ENCODE measurements around the gene CIB4.

Gene CIB4

GRCh38 chr2:26653207-26654060 lies 12.3 kb upstream of the CIB4 start:
- Histone ChIP-seq H4K8ac (ENCODE audit: low read depth, low read length) (no peak overlapping the region), H3K36me3 (replicated peaks in 1 of 2; ENCODE audit: control insufficient read depth in 2 of 2, insufficient read depth in 2 of 2, low read length in 2 of 2) (no peaks in the 10 kb centered on the region), H2BK12ac (ENCODE audit: low read length) (no peak overlapping the region), H3K79me1 (ENCODE audit: low read depth, low read length) (no peaks in the 10 kb centered on the region), H2AFZ (ENCODE audit: low read length) (peak overlapping the region; percentile 66), H3K4me3 (ENCODE audit: low read length in 2 of 2) (no peak overlapping the region), H3K9ac (ENCODE audit: low read depth, low read length, poor library complexity) (peak overlapping the region; percentile 18), H3K14ac (ENCODE audit: low read length) (peak overlapping the region; percentile 42), H3K27me3 (ENCODE audit: control insufficient read depth in 3 of 3, insufficient read depth in 3 of 3, low read depth in 1 of 3, low read length in 3 of 3) (no peaks in the 10 kb centered on the region), H2BK15ac (ENCODE audit: low read length) (no peak overlapping the region), H3K4me2 (ENCODE audit: insufficient read depth, low read length, poor library complexity, severe bottlenecking) (no peak overlapping the region), H3K27ac (replicated peaks; ENCODE audit: low read length) (no peak overlapping the region), H3K4ac (ENCODE audit: low read length) (no peak overlapping the region), H2AK5ac (ENCODE audit: low read depth, low read length) (peak overlapping the region; percentile 47), H3K23ac (ENCODE audit: low read depth, low read length, poor library complexity) (peak overlapping the region; percentile 10), H2BK5ac (ENCODE audit: low read length) (peak overlapping the region; percentile 84), H3K18ac (ENCODE audit: low read length) (peak overlapping the region; percentile 41), H2BK120ac (ENCODE audit: low read depth, low read length) (peak overlapping the region; percentile 24), H3K9me3 (replicated peaks in 1 of 2; ENCODE audit: control insufficient read depth in 2 of 2, insufficient read depth in 1 of 2, low read depth in 1 of 2, low read length in 2 of 2) (peaks cover 0 to 3% of the 10 kb centered on the region in 2 donors), H3K4me1 (ENCODE audit: control insufficient read depth in 2 of 2, insufficient read depth in 1 of 2, low read depth in 1 of 2, low read length in 2 of 2) (peaks cover 0 to 9% of the 10 kb centered on the region in 2 donors), H4K91ac (ENCODE audit: low read depth, low read length, poor library complexity) (no peak overlapping the region)
- WGBS, 2 donors (ENCODE audit: extremely low coverage in 2 of 2, insufficient read length in 2 of 2, insufficient replicate concordance in 1 of 2), result no CpG with 5 or more reads among the region's 13 CpGs
- no peak for DNase-seq (ENCODE audit: low spot score)

GRCh38 chr2:26652361-26653041 lies 11.3 kb upstream of the CIB4 start:
- peak overlapping the region; percentile 66 for H2AFZ ChIP-seq (ENCODE audit: low read length)
- peaks cover 7 to 9% of the 10 kb centered on the region in 2 donors for H3K4me1 ChIP-seq (ENCODE audit: control insufficient read depth in 2 of 2, insufficient read depth in 1 of 2, low read depth in 1 of 2, low read length in 2 of 2)
- no peak overlapping the region for H3K14ac ChIP-seq (ENCODE audit: low read length)
- H3K79me1 ChIP-seq (ENCODE audit: low read depth, low read length), result no peaks in the 10 kb centered on the region
- no peak overlapping the region for H3K4ac ChIP-seq (ENCODE audit: low read length)
- H3K36me3 ChIP-seq (replicated peaks in 1 of 2; ENCODE audit: control insufficient read depth in 2 of 2, insufficient read depth in 2 of 2, low read length in 2 of 2), result no peaks in the 10 kb centered on the region
- no peak overlapping the region for H2BK120ac ChIP-seq (ENCODE audit: low read depth, low read length)
- no peak overlapping the region for H3K9ac ChIP-seq (ENCODE audit: low read depth, low read length, poor library complexity)
- H3K23ac ChIP-seq (ENCODE audit: low read depth, low read length, poor library complexity), result no peak overlapping the region
- H2BK12ac ChIP-seq (ENCODE audit: low read length), result no peak overlapping the region
- H3K18ac ChIP-seq (ENCODE audit: low read length), result no peak overlapping the region
- H3K4me2 ChIP-seq (ENCODE audit: insufficient read depth, low read length, poor library complexity, severe bottlenecking), result no peak overlapping the region
- peak overlapping the region; percentile 74 for H4K91ac ChIP-seq (ENCODE audit: low read depth, low read length, poor library complexity)
- H4K8ac ChIP-seq (ENCODE audit: low read depth, low read length), result no peak overlapping the region
- DNase-seq (ENCODE audit: low spot score), result no peak
- no CpG with 5 or more reads among the region's 12 CpGs for WGBS, 2 donors (ENCODE audit: extremely low coverage in 2 of 2, insufficient read length in 2 of 2, insufficient replicate concordance in 1 of 2)
- no peak overlapping the region for H2BK15ac ChIP-seq (ENCODE audit: low read length)
- no peak overlapping the region for H2AK5ac ChIP-seq (ENCODE audit: low read depth, low read length)
- no peaks in the 10 kb centered on the region for H3K27me3 ChIP-seq (ENCODE audit: control insufficient read depth in 3 of 3, insufficient read depth in 3 of 3, low read depth in 1 of 3, low read length in 3 of 3)
- H3K9me3 ChIP-seq (replicated peaks in 1 of 2; ENCODE audit: control insufficient read depth in 2 of 2, insufficient read depth in 1 of 2, low read depth in 1 of 2, low read length in 2 of 2), result peaks cover 0 to 3% of the 10 kb centered on the region in 2 donors
- no peak overlapping the region for H2BK5ac ChIP-seq (ENCODE audit: low read length)
- no peak overlapping the region for H3K27ac ChIP-seq (replicated peaks; ENCODE audit: low read length)
- H3K4me3 ChIP-seq (ENCODE audit: low read length in 2 of 2), result no peak overlapping the region

GRCh38 chr2:26651799-26652198 lies 10.6 kb upstream of the CIB4 start:
- no peak for DNase-seq (ENCODE audit: low spot score)
- Histone ChIP-seq H3K23ac (ENCODE audit: low read depth, low read length, poor library complexity) (no peak overlapping the region), H3K4me1 (ENCODE audit: control insufficient read depth in 2 of 2, insufficient read depth in 1 of 2, low read depth in 1 of 2, low read length in 2 of 2) (peaks cover 13 to 16% of the 10 kb centered on the region in 2 donors)

GRCh38 chr2:26651470-26651771 lies 10.3 kb upstream of the CIB4 start:
- no peak overlapping the region for H3K4ac ChIP-seq (ENCODE audit: low read length)
- no peak overlapping the region for H3K4me2 ChIP-seq (ENCODE audit: insufficient read depth, low read length, poor library complexity, severe bottlenecking)
- no peak overlapping the region for H2BK12ac ChIP-seq (ENCODE audit: low read length)
- no peak overlapping the region for H3K4me3 ChIP-seq (ENCODE audit: low read length in 2 of 2)
- H3K4me1 ChIP-seq (ENCODE audit: control insufficient read depth in 2 of 2, insufficient read depth in 1 of 2, low read depth in 1 of 2, low read length in 2 of 2), result peaks cover 14 to 20% of the 10 kb centered on the region in 2 donors
- no peak overlapping the region for H4K8ac ChIP-seq (ENCODE audit: low read depth, low read length)
- no peak overlapping the region for H2AFZ ChIP-seq (ENCODE audit: low read length)
- H3K79me1 ChIP-seq (ENCODE audit: low read depth, low read length), result no peaks in the 10 kb centered on the region
- no peak overlapping the region for H3K23ac ChIP-seq (ENCODE audit: low read depth, low read length, poor library complexity)
- DNase-seq (ENCODE audit: low spot score), result no peak
- H2BK5ac ChIP-seq (ENCODE audit: low read length), result no peak overlapping the region
- no peak overlapping the region for H2BK15ac ChIP-seq (ENCODE audit: low read length)
- H3K27ac ChIP-seq (replicated peaks; ENCODE audit: low read length), result no peak overlapping the region
- no peak overlapping the region for H3K9ac ChIP-seq (ENCODE audit: low read depth, low read length, poor library complexity)
- H3K14ac ChIP-seq (ENCODE audit: low read length), result no peak overlapping the region
- H2BK120ac ChIP-seq (ENCODE audit: low read depth, low read length), result no peak overlapping the region
- H4K91ac ChIP-seq (ENCODE audit: low read depth, low read length, poor library complexity), result no peak overlapping the region
- no peaks in the 10 kb centered on the region for H3K27me3 ChIP-seq (ENCODE audit: control insufficient read depth in 3 of 3, insufficient read depth in 3 of 3, low read depth in 1 of 3, low read length in 3 of 3)
- H3K9me3 ChIP-seq (replicated peaks in 1 of 2; ENCODE audit: control insufficient read depth in 2 of 2, insufficient read depth in 1 of 2, low read depth in 1 of 2, low read length in 2 of 2), result peaks cover 0 to 3% of the 10 kb centered on the region in 2 donors
- no peak overlapping the region for H3K18ac ChIP-seq (ENCODE audit: low read length)
- H3K36me3 ChIP-seq (replicated peaks in 1 of 2; ENCODE audit: control insufficient read depth in 2 of 2, insufficient read depth in 2 of 2, low read length in 2 of 2), result no peaks in the 10 kb centered on the region
- WGBS, 2 donors (ENCODE audit: extremely low coverage in 2 of 2, insufficient read length in 2 of 2, insufficient replicate concordance in 1 of 2), result no CpG with 5 or more reads among the region's 7 CpGs
- no peak overlapping the region for H2AK5ac ChIP-seq (ENCODE audit: low read depth, low read length)

More at GRCh38 chr2:26651799-26652198, 10.6 kb upstream of the CIB4 start:
- Histone ChIP-seq H2AK5ac (ENCODE audit: low read depth, low read length) (no peak overlapping the region), H3K18ac (ENCODE audit: low read length) (no peak overlapping the region), H2AFZ (ENCODE audit: low read length) (no peak overlapping the region), H4K91ac (ENCODE audit: low read depth, low read length, poor library complexity) (no peak overlapping the region), H2BK12ac (ENCODE audit: low read length) (no peak overlapping the region), H2BK5ac (ENCODE audit: low read length) (no peak overlapping the region), H3K14ac (ENCODE audit: low read length) (no peak overlapping the region), H4K8ac (ENCODE audit: low read depth, low read length) (no peak overlapping the region), H3K27ac (replicated peaks; ENCODE audit: low read length) (no peak overlapping the region), H3K4me3 (ENCODE audit: low read length in 2 of 2) (no peak overlapping the region), H2BK15ac (ENCODE audit: low read length) (no peak overlapping the region), H3K79me1 (ENCODE audit: low read depth, low read length) (no peaks in the 10 kb centered on the region), H3K4me2 (ENCODE audit: insufficient read depth, low read length, poor library complexity, severe bottlenecking) (no peak overlapping the region), H2BK120ac (ENCODE audit: low read depth, low read length) (no peak overlapping the region), H3K27me3 (ENCODE audit: control insufficient read depth in 3 of 3, insufficient read depth in 3 of 3, low read depth in 1 of 3, low read length in 3 of 3) (no peaks in the 10 kb centered on the region), H3K36me3 (replicated peaks in 1 of 2; ENCODE audit: control insufficient read depth in 2 of 2, insufficient read depth in 2 of 2, low read length in 2 of 2) (no peaks in the 10 kb centered on the region), H3K4ac (ENCODE audit: low read length) (no peak overlapping the region), H3K9ac (ENCODE audit: low read depth, low read length, poor library complexity) (no peak overlapping the region), H3K9me3 (replicated peaks in 1 of 2; ENCODE audit: control insufficient read depth in 2 of 2, insufficient read depth in 1 of 2, low read depth in 1 of 2, low read length in 2 of 2) (peaks cover 0 to 3% of the 10 kb centered on the region in 2 donors)
- WGBS, 2 donors (ENCODE audit: extremely low coverage in 2 of 2, insufficient read length in 2 of 2, insufficient replicate concordance in 1 of 2), result no CpG with 5 or more reads among the region's 7 CpGs

Measured in neuronal stem cell (in vitro differentiated cells).